Heart left ventricle (tissue), 16 donors: ENCODE results near the gene ERLEC1. TPM values are rescaled to one million over a fixed set of nuclear protein-coding genes. Genes with fewer than 3 reads are reported as not detected.

Experiments
- ATAC-seq, 4 donors: fragments of 200-7000 bp; cut with Tn5 transposase; one replicate each; pipeline ENCODE4 v1.9.1; 2020 to 2022; ENCODE audit warnings: moderate library complexity in 4 of 4, mild to moderate bottlenecking in 3 of 4, moderate number of reproducible peaks in 1 of 4
- DNase-seq, 5 donors: peaks; one replicate each; pipeline ENCODE4 v3.0.0-alpha.2; 2020
- H3K27ac ChIP-seq, 12 donors: fragments of 200-600 bp; sonication (generic) in 4 of 12; one replicate each; pipeline versions ENCODE4 v1.5.0 to v1.8.0; 2016 to 2022; ENCODE audit warnings: mild to moderate bottlenecking in 2 of 12
- H3K27me3 ChIP-seq, 9 donors: fragments of 200-600 bp; sonication (generic) in 2 of 9; one replicate each; pipeline versions ENCODE4 v1.5.1 to v1.8.0; 2016 to 2022; ENCODE audit warnings: mild to moderate bottlenecking in 3 of 9
- H3K36me3 ChIP-seq, 9 donors: fragments of 200-600 bp; sonication (generic) in 2 of 9; one replicate each; pipeline versions ENCODE4 v1.5.0 to v1.8.0; 2018 to 2022; ENCODE audit warnings: mild to moderate bottlenecking in 2 of 9
- H3K4me1 ChIP-seq, 12 donors: fragments of 200-600 bp; sonication (generic) in 4 of 12; one replicate each; pipeline versions ENCODE4 v1.5.0 to v1.8.0; 2016 to 2022; ENCODE audit warnings: mild to moderate bottlenecking in 3 of 12
- H3K4me3 ChIP-seq, 12 donors: fragments of 200-600 bp; sonication (generic) in 4 of 12; one replicate each; pipeline versions ENCODE4 v1.5.0 to v1.8.0; 2017 to 2022; ENCODE audit warnings: mild to moderate bottlenecking in 9 of 12, moderate library complexity in 4 of 12
- H3K9me3 ChIP-seq, 12 donors: fragments of 200-600 bp; sonication (generic) in 4 of 12; one replicate each; pipeline versions ENCODE4 v1.5.0 to v1.8.0; 2016 to 2022; ENCODE audit warnings: mild to moderate bottlenecking in 1 of 12
- CTCF ChIP-seq, 12 donors: fragments of 200-600 bp; sonication (generic) in 4 of 12; IDR thresholded peaks; one replicate each; pipeline versions ENCODE4 v1.5.0 to v1.8.0; 2018 to 2022; ENCODE audit warnings: antibody characterized with exemption in 12 of 12, mild to moderate bottlenecking in 5 of 12
- POLR2A ChIP-seq, 2 donors: fragments of 450-650 bp; IDR thresholded peaks; one replicate each; pipeline ENCODE4 v1.6.1; 2017; ENCODE audit warnings: antibody characterized with exemption in 2 of 2, mild to moderate bottlenecking in 2 of 2, moderate library complexity in 2 of 2
- WGBS, 4 donors: extraction: QIAGEN DNeasy Blood & Tissue Kit in 2 of 4; methylation state at CpG; one replicate each; pipeline versions ENCODE4 v1.1.5 to v1.1.7; 2013 to 2018; 5-methylcytosine and 5-hydroxymethylcytosine counted together
- intact Hi-C, 10 donors: fragments of 100-400 bp; cut with DNase I; formaldehyde crosslinking; loops; one replicate each; pipeline versions ENCODE4 v1.11.1 to v1.14.2; 2022
- polyA plus RNA-seq, 2 donors: library from polyadenylated mRNA; stranded (reverse); fragments of 200-250 nt; gene quantifications; one replicate each; pipeline ENCODE4 v1.2.3, GENCODE V29; 2013
- total RNA-seq, 9 donors: library from RNA; depleted of rRNA in 2 of 9; stranded (reverse); fragments of >200 nt in 2 of 9; fragmentation: NEBNext Ultra II Directional in 3 of 9; extraction: Animal tissue kit (Norgen Biotek cat#: 25700) in 3 of 9; gene quantifications; one replicate each; pipeline versions ENCODE4 v1.1.0 to v1.2.4, GENCODE V29; 2016 to 2023
- donor health status: ischemic (EF 13 %, LVEDD 7.1; RV severe dilation, severe dysfunction).
- donor health status: healthy with polysubstance abuse.
- donor health status: DM: no; HTN: yes; CAD: no.
- donor health status: DM: no; HTN: no; CAD: no.
- donor health status: ischemic (EF 25% LVEDD 6.9; RV normal size, moderate dysfunction).
- donor health status: ischemic (EF 25% LVEDD 5.7; RV mildly dilated, moderate dysfunction).
- donor health status: healthy.
- donor health status: DM: yes; HTN: yes; CAD: no.
- donor health status: ischemic (EF 35%, LVEDD 5.7; RV mildly dilated, moderate dysfunction).
- donor health status: nonischemic (EF 11% LVEDD 7.7; RV severe dilation, severe dysfunction).
- donor health status: DM: yes; HTN: yes; CAD: no.
- donor health status: PGD.
- donor health status: ischemic (EF 29% LVEDD 5.4; RV normal size, mild dysfunction).
- donor health status: nonischemic (EF 23%, LVEDD 6.1; RV moderate dilation, normal function).

The ERLEC1 gene
- total and polyA plus RNA-seq, 11 donors = 14.6 to 63.6 (median 42.7) TPM

GRCh38 chr2:53740170-53740569 is 46.7 kb upstream of the ERLEC1 start:
- Histone ChIP-seq H3K27me3 (no peaks in the 10 kb centered on the region), H3K4me1 (peaks cover 0 to 17% (median 0%) of the 10 kb centered on the region in 12 donors), H3K27ac (no peak overlapping the region), H3K4me3 (no peak overlapping the region), H3K36me3 (peaks cover 0 to 2% (median 0%) of the 10 kb centered on the region in 9 donors), H3K9me3 (no peaks in the 10 kb centered on the region)
- peak in 9 of 12 donors; percentile 22 to 49 (median 38) for TF ChIP-seq CTCF (IDR thresholded peaks at IDR 0.05)
- no peak for TF ChIP-seq POLR2A (IDR thresholded peaks at IDR 0.05)
- DNase-seq (no peak), ATAC-seq (no peak)
- intact Hi-C loops = no loop called here

DNA sequence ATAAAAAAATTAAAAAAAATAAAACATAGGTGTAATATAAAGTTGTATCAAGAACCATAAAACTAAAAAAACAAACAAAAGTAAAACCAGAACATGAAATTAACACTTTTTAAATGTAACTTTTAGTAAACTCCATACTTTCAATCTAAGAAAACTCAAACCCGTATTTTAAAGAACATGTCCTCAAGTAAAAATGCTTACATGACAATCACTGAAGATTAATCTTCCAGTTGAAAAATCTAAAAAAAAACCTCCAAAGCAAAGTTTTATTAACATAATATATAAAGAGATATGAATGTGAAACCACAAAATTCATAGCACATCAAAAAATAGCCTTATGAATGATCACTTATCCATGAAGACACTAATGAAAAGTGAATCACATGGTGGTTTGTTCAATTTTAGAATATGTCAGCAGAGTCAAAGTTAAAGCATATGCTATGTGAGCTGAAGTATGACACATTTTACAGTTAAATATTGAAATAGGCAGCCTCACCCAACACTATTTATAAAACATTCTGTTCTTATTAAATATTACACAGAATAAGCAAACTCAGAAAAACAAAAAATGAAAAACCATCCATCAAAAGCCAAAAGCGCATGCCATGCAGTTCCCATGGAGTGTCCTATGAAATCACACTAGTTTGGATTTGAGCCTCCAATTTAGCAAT is 42.3 kb upstream of the ERLEC1 start:
- Histone ChIP-seq H3K27ac (no peak overlapping the region), H3K27me3 (no peaks in the 10 kb centered on the region), H3K9me3 (no peaks in the 10 kb centered on the region), H3K4me3 (no peak overlapping the region), H3K36me3 (peaks cover 0 to 39% (median 22%) of the 10 kb centered on the region in 9 donors), H3K4me1 (peaks cover 0 to 17% (median 0%) of the 10 kb centered on the region in 12 donors)
- DNase-seq (no peak), ATAC-seq (no peak)
- intact Hi-C loops = no loop called here
- TF ChIP-seq POLR2A (IDR thresholded peaks at IDR 0.05) (no peak), CTCF (IDR thresholded peaks at IDR 0.05) (no peak)
- 93 to 97% (median 96%) methylated on average over 2 of the region's 2 CpGs for WGBS, 4 donors

DNA sequence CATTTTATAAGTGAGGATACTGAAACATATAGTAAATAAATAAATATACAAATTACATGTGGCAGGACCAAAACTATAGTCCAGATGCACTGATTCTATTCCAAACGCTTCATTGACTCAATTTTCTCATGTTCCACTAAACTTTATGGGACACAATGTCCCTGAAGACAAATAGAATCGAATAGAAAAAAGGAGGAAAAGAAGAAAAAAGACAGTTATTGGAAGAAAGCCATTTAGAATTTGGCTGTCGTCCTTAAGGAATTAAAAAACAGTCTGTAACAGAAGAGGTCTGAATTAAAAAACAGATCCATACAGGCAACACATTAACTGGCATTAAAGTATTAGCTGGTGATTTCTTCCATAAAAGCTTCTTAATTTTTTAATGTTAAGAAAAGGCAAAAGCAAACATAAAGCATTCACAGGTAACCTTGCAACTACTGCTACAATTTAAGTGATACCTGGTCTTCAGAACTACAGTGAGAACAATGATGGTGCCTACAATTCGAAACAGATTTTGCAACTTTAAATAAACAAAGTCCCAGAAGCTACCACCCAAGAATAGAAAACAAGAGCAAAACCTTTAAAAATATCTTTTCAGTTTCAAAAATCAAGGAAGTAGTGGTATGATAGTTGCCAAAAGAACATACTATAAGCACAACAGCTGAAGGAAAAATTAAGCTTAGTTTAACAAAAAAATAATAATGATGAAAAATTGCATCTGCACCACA is 36.6 kb upstream of the ERLEC1 start:
- intact Hi-C loops = no loop called here
- no peak overlapping the region for H3K4me3 ChIP-seq
- peaks cover 0 to 11% (median 0%) of the 10 kb centered on the region in 12 donors for H3K4me1 ChIP-seq
- H3K27me3 ChIP-seq = no peaks in the 10 kb centered on the region
- DNase-seq = no peak
- H3K27ac ChIP-seq = no peak overlapping the region
- H3K36me3 ChIP-seq = peaks cover 0 to 42% (median 31%) of the 10 kb centered on the region in 9 donors
- H3K9me3 ChIP-seq = no peaks in the 10 kb centered on the region
- ATAC-seq = no peak
- TF ChIP-seq POLR2A (IDR thresholded peaks at IDR 0.05) (no peak), CTCF (IDR thresholded peaks at IDR 0.05) (no peak)
- 59 to 70% (median 63%) methylated on average over 4 of the region's 4 CpGs for WGBS, 4 donors

DNA sequence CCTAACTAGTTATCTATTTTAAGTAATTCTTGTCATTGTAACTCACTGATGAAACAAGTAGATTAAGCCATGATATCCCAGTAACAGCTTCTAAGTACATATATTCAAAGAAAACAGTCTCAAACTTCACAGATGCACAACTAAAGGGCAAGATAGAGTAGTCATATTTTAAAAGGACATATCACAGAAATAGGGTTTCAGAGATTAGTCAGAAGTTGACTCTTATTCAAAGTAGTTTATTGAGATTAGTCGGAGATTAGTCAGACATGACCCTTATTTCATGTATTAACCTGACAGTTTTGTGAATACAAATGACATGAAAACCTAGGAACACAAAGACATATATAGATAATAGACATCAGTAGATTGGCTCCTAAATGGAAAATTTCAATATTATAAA is 35.1 kb upstream of the ERLEC1 start:
- intact Hi-C loops = no loop called here
- peaks cover 0 to 41% (median 29%) of the 10 kb centered on the region in 9 donors for H3K36me3 ChIP-seq
- no peak overlapping the region for H3K4me3 ChIP-seq
- DNase-seq (no peak), ATAC-seq (no peak)
- TF ChIP-seq POLR2A (IDR thresholded peaks at IDR 0.05) (no peak), CTCF (IDR thresholded peaks at IDR 0.05) (no peak)
- H3K4me1 ChIP-seq = peaks cover 0 to 11% (median 0%) of the 10 kb centered on the region in 12 donors
- peaks cover 0 to 8% (median 0%) of the 10 kb centered on the region in 12 donors for H3K9me3 ChIP-seq
- no peaks in the 10 kb centered on the region for H3K27me3 ChIP-seq
- 94 to 99% (median 95%) methylated on average over 1 of the region's 1 CpG for WGBS, 4 donors
- H3K27ac ChIP-seq = no peak overlapping the region
